Lower leg skin (tissue), 4 donors: ENCODE data around the gene CACNA1H. TPM values are rescaled to one million over a fixed set of nuclear protein-coding genes. Genes with fewer than 3 reads are reported as not detected.

Source experiments
- DNase-seq, 2 donors: peaks; one replicate each; pipeline ENCODE4 v3.0.0-alpha.2; 2019; ENCODE audit warnings: low spot score in 2 of 2
- H3K4me3 ChIP-seq: fragments of 200-600 bp; sonication (generic); 2 replicates; pipeline ENCODE4 v1.5.1; 2017; ENCODE audit warnings: mild to moderate bottlenecking, low read depth; ENCODE audit not compliant: poor library complexity, severe bottlenecking
- POLR2A ChIP-seq, 2 donors: fragments of 450-650 bp; IDR thresholded peaks; one replicate each; pipeline ENCODE4 v1.6.1; 2016 to 2017; ENCODE audit warnings: antibody characterized with exemption in 2 of 2, mild to moderate bottlenecking in 1 of 2, moderate library complexity in 1 of 2
- WGBS, 2 donors: methylation state at CpG; one replicate each; pipeline ENCODE4 v1.1.5; 2018; 5-methylcytosine and 5-hydroxymethylcytosine counted together
- intact Hi-C: fragments of 100-400 bp; cut with DNase I; formaldehyde crosslinking; loops from one replicate; pipeline ENCODE4 v1.15.0; 2023; ENCODE audit warnings: low total_unique reads
- total RNA-seq, 4 donors: library from RNA; depleted of rRNA; stranded (reverse); fragments of >200 nt; gene quantifications; one replicate each; pipeline ENCODE4 v1.1.0, GENCODE V29; 2016
- TF ChIP-seq, protein P1 (sequence below), 3 donors: fragments of 450-650 bp; IDR thresholded peaks; one replicate each; pipeline ENCODE4 v1.5.1; 2016; ENCODE audit warnings: antibody characterized with exemption in 3 of 3, mild to moderate bottlenecking in 3 of 3, moderate library complexity in 2 of 3

Gene CACNA1H
- total RNA-seq = 100 to 1,000 TPM in 2 of 4 donors, 10 to 100 TPM in 2; 29.3 to 151 (median 72.1) TPM

GRCh38 chr16:1152651-1153259 is at the start of gene CACNA1H:
CACNA1H (plus strand) TSS chr16:1153106; CDS start chr16:1153738, 632 bp downstream.
- TF ChIP-seq, protein P1, sequence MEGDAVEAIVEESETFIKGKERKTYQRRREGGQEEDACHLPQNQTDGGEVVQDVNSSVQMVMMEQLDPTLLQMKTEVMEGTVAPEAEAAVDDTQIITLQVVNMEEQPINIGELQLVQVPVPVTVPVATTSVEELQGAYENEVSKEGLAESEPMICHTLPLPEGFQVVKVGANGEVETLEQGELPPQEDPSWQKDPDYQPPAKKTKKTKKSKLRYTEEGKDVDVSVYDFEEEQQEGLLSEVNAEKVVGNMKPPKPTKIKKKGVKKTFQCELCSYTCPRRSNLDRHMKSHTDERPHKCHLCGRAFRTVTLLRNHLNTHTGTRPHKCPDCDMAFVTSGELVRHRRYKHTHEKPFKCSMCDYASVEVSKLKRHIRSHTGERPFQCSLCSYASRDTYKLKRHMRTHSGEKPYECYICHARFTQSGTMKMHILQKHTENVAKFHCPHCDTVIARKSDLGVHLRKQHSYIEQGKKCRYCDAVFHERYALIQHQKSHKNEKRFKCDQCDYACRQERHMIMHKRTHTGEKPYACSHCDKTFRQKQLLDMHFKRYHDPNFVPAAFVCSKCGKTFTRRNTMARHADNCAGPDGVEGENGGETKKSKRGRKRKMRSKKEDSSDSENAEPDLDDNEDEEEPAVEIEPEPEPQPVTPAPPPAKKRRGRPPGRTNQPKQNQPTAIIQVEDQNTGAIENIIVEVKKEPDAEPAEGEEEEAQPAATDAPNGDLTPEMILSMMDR (IDR thresholded peaks at IDR 0.05) = no peak
- TF ChIP-seq POLR2A (IDR thresholded peaks at IDR 0.05) = no peak
- intact Hi-C loops = no loop called here
- WGBS, 2 donors = no CpG with 5 or more reads among the region's 98 CpGs
- no peak for DNase-seq
- no peak within 1 kb of the TSS for H3K4me3 ChIP-seq

DNA sequence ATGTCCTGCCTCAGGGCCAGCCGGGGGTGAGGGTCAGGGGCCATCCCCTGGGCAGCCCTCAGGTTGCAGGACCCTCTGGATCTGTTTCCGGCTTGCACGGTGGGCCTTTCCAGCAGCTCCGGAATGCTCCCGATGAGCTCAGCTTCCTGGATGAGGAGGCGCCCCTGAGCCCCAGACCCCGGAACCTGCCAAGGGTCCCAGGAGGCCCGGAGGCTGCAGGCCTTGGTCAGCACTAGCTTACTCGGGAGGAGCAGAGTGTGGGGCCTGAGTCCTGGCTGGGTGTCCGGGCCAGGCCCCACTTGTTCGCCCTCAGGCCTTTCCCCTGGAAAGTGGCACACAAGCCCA is 49.3 kb upstream of the CACNA1H start:
- no peak overlapping the region for H3K4me3 ChIP-seq
- WGBS, 2 donors = 37 to 40% methylated on average over 2 to 4 of the region's 11 CpGs
- DNase-seq = no peak
- no peak for TF ChIP-seq POLR2A (IDR thresholded peaks at IDR 0.05)
- TF ChIP-seq, protein P1 (IDR thresholded peaks at IDR 0.05) = no peak
- intact Hi-C loops = no loop called here

- WGBS, 2 donors = 13 to 43% methylated on average over 8 to 16 of the region's 26 CpGs
- no peak overlapping the region for H3K4me3 ChIP-seq
- intact Hi-C loops = no loop called here
- TF ChIP-seq POLR2A (IDR thresholded peaks at IDR 0.05) = no peak
- TF ChIP-seq, protein P1 (IDR thresholded peaks at IDR 0.05) = no peak
- DNase-seq = no peak
These were observed 46.9 kb upstream of the CACNA1H start for GRCh38 chr16:1105888-1106620.

DNA sequence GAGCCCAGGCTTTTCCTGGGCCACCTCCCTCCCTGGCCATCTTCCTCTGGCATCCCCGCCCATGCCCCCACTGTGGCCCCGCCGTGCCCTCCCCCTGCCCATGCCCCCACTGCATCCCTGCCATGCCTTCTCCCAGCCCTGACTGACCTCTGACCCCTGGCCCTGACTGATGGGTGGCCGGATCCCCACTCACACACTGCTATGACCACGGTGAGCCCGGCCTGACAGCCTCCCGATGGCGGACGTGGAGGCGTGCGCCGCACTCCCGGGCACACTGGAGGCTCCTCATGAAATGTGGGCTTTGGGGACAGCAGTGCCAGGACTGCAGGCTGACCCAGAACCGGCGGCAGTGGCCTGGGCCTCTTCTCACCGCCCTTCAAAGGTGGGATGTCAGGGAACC is 46.2 kb upstream of the CACNA1H start:
- TF ChIP-seq, protein P1 (IDR thresholded peaks at IDR 0.05) = no peak
- TF ChIP-seq POLR2A (IDR thresholded peaks at IDR 0.05) = no peak
- H3K4me3 ChIP-seq = no peak overlapping the region
- WGBS, 2 donors = 53 to 80% methylated on average over 8 to 16 of the region's 16 CpGs
- intact Hi-C loops = no loop called here
- DNase-seq = no peak

GRCh38 chr16:1107141-1107540 is 45.8 kb upstream of the CACNA1H start:
- intact Hi-C loops = no loop called here
- DNase-seq = no peak
- TF ChIP-seq, protein P1 (IDR thresholded peaks at IDR 0.05) = no peak
- no peak for TF ChIP-seq POLR2A (IDR thresholded peaks at IDR 0.05)
- H3K4me3 ChIP-seq = no peak overlapping the region
- WGBS, 2 donors = 60 to 63% methylated on average over 7 to 17 of the region's 22 CpGs
